IMR-90 (cell line): ENCODE results near the gene EPS15.

Experiments used
- CEBPB ChIP-seq: IDR thresholded peaks from 2 replicates; pipeline ENCODE4 v1.6.1; 2012; ENCODE audit warnings: low read depth, low read length, improper control_type of control experiment
- CHD1 ChIP-seq: IDR thresholded peaks from 2 replicates; pipeline ENCODE4 v1.6.1; 2012; ENCODE audit warnings: low read depth, low read length, improper control_type of control experiment
- MAFK ChIP-seq: IDR thresholded peaks from 2 replicates; pipeline ENCODE4 v1.6.1; 2012; ENCODE audit warnings: low read depth, low read length, improper control_type of control experiment
- POLR2A ChIP-seq: IDR thresholded peaks from 2 replicates; pipeline ENCODE4 v1.6.1; 2012; ENCODE audit warnings: mild to moderate bottlenecking, low read depth, low read length
- RAD21 ChIP-seq: IDR thresholded peaks from 2 replicates; pipeline ENCODE4 v1.6.1; 2012; ENCODE audit warnings: low read length, improper control_type of control experiment
- RCOR1 ChIP-seq: IDR thresholded peaks from 2 replicates; pipeline ENCODE4 v1.6.1; 2012; ENCODE audit warnings: mild to moderate bottlenecking, low read length, improper control_type of control experiment; ENCODE audit not compliant: insufficient replicate concordance
- SMC3 ChIP-seq: fragments of 150-350 bp; IDR thresholded peaks from 2 replicates; pipeline ENCODE4 v1.6.1; 2016; ENCODE audit warnings: low read depth, mild to moderate bottlenecking, antibody characterized with exemption, low read length, moderate library complexity
- TF ChIP-seq, protein P1 (sequence below): conservative IDR thresholded peaks from 2 replicates; pipeline ENCODE4 v1.5.1; 2012; ENCODE audit warnings: mild to moderate bottlenecking, low read depth, low read length, improper control_type of control experiment

- TF ChIP-seq, protein P1, sequence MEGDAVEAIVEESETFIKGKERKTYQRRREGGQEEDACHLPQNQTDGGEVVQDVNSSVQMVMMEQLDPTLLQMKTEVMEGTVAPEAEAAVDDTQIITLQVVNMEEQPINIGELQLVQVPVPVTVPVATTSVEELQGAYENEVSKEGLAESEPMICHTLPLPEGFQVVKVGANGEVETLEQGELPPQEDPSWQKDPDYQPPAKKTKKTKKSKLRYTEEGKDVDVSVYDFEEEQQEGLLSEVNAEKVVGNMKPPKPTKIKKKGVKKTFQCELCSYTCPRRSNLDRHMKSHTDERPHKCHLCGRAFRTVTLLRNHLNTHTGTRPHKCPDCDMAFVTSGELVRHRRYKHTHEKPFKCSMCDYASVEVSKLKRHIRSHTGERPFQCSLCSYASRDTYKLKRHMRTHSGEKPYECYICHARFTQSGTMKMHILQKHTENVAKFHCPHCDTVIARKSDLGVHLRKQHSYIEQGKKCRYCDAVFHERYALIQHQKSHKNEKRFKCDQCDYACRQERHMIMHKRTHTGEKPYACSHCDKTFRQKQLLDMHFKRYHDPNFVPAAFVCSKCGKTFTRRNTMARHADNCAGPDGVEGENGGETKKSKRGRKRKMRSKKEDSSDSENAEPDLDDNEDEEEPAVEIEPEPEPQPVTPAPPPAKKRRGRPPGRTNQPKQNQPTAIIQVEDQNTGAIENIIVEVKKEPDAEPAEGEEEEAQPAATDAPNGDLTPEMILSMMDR, result no peak
- no peak for TF ChIP-seq CHD1
- no peak for TF ChIP-seq RCOR1
- peak; percentile 26; the same call in 1 of the 2 replicates for TF ChIP-seq CEBPB
- TF ChIP-seq POLR2A, result no peak
- no peak for TF ChIP-seq MAFK
- TF ChIP-seq RAD21, result no peak
- no peak for TF ChIP-seq SMC3
These were observed 93.8 kb downstream of the EPS15 start for GRCh38 chr1:51425273-51425672.
